Endodermal cell (in vitro differentiated cells): ENCODE results near the gene ARCN1. TPM values are rescaled to one million over a fixed set of nuclear protein-coding genes. Genes with fewer than 3 reads are reported as not detected.

ENCODE experiments used
- DNase-seq: peaks from one replicate; pipeline ENCODE4 v3.0.0-alpha.2; 2017
- H3K27ac ChIP-seq: 2 replicates; pipeline ENCODE4 v1.5.1; 2013; ENCODE audit warnings: mild to moderate bottlenecking, low read depth, low read length, moderate library complexity
- H3K27me3 ChIP-seq: 2 replicates; pipeline ENCODE4 v1.6.1; 2013; ENCODE audit warnings: mild to moderate bottlenecking, low read length, moderate library complexity; ENCODE audit not compliant: insufficient read depth, control insufficient read depth, poor library complexity, severe bottlenecking
- H3K36me3 ChIP-seq: 2 replicates; pipeline ENCODE4 v1.7.0; 2013; ENCODE audit warnings: mild to moderate bottlenecking, low read length, moderate library complexity; ENCODE audit not compliant: control insufficient read depth, insufficient read depth
- H3K4me1 ChIP-seq: one replicate; pipeline ENCODE4 v1.7.0; 2013; ENCODE audit warnings: low read length; ENCODE audit not compliant: control insufficient read depth, insufficient read depth
- H3K4me3 ChIP-seq: 2 replicates; pipeline ENCODE4 v1.5.1; 2013; ENCODE audit warnings: mild to moderate bottlenecking, low read length, moderate library complexity
- H3K9ac ChIP-seq: 2 replicates; pipeline ENCODE4 v1.6.1; 2013; ENCODE audit warnings: mild to moderate bottlenecking, low read length, moderate library complexity; ENCODE audit not compliant: poor library complexity, severe bottlenecking; ENCODE audit errors: extremely low read depth
- H3K9me3 ChIP-seq: 2 replicates; pipeline ENCODE4 v1.6.1; 2013; ENCODE audit warnings: mild to moderate bottlenecking, low read length, moderate library complexity; ENCODE audit not compliant: control insufficient read depth
- H3K27ac Mint-ChIP-seq: 2 replicates; pipeline ENCODE4 v1.8.0; 2020; ENCODE audit warnings: mixed read lengths
- H3K27me3 Mint-ChIP-seq: 2 replicates; pipeline ENCODE4 v1.8.0; 2021; ENCODE audit warnings: mild to moderate bottlenecking, mixed read lengths; ENCODE audit not compliant: insufficient read depth
- H3K36me3 Mint-ChIP-seq: 2 replicates; pipeline ENCODE4 v1.8.0; 2020; ENCODE audit warnings: low read depth, mixed read lengths
- H3K4me1 Mint-ChIP-seq: 2 replicates; pipeline ENCODE4 v1.8.0; 2020; ENCODE audit warnings: mixed read lengths
- H3K4me3 Mint-ChIP-seq: 2 replicates; pipeline ENCODE4 v1.8.0; 2020; ENCODE audit warnings: mild to moderate bottlenecking, moderate library complexity, mixed read lengths
- H3K9me3 Mint-ChIP-seq: 2 replicates; pipeline ENCODE4 v1.8.0; 2020; ENCODE audit warnings: mild to moderate bottlenecking, mixed read lengths
- WGBS, 2 experiments: methylation state at CpG; one replicate each; pipeline versions ENCODE4 v1.1.5 to v1.1.7; 2013; ENCODE audit warnings: missing lambda C conversion rate in 2 of 2, mixed read lengths in 1 of 2; ENCODE audit not compliant: insufficient coverage in 1 of 2, insufficient read length in 1 of 2; 5-methylcytosine and 5-hydroxymethylcytosine counted together
- total RNA-seq, 2 donors: library from RNA; stranded (reverse); fragmentation: NEBNext Ultra II Directional in 1 of 2; extraction: Animal tissue kit (Norgen Biotek cat#: 25700) in 1 of 2; gene quantifications; 2 replicates in 1 of 2; 3 replicates in 1 of 2; pipeline ENCODE4 v1.2.1, GENCODE V29; 2021
- TF ChIP-seq, protein P1 (sequence below): fragments of 200-600 bp; sonication (generic); conservative IDR thresholded peaks from 2 replicates; pipeline ENCODE4 v1.5.0; 2021; ENCODE audit warnings: antibody characterized with exemption, mild to moderate bottlenecking

The ARCN1 gene
- total RNA-seq, 2 donors from 2014 or later: 130 to 161 TPM

DNA sequence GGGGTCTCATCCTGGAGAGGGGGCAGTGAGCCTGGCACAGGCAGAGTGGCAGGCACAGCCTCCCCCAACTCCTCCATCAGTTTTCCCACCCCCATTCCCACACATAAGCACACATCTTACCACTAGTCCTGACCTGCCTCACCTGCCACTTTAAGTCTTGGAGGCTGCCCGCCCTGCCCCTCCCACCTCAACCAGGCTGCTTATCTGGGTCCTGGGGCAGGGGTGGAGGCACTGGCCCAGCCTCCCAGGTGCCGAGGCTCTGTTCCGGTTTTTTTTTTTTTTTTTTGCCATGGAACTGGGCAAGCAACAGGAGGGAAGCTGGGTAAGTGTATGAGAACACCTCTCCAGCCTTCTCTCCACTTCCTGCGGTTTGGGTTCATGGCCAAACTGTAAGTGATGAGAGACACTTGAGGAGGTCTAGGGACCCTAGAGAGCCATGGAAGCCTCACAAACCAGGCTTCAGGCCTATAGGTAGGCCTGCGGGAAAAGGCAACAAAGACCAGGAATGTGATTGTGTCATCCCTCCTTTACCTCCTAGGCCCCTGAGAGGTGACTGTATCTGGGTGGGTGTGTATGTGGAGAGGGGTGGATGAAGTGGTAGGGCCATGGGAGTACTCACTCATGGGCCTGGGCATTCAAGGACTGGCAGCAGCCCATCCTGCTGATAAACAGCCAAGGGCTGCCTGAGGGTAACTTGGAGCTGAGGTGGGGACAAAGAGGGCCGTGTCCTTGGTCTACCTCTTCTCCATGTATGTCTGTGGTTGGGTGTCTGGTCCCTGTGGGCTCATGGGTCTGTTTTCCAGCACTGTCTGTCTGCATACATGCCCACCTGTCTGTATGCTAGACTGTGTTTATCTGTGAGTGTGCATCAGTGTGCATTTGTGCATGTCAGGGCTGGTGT is 57.8 kb downstream of the ARCN1 start:
- no peak overlapping the region for H3K27ac Mint-ChIP-seq
- Histone ChIP-seq H3K36me3 (peaks cover 35% of the 10 kb centered on the region), H3K4me3 (no peak overlapping the region), H3K9me3 (no peaks in the 10 kb centered on the region), H3K9ac (no peak overlapping the region), H3K27me3 (no peaks in the 10 kb centered on the region), H3K27ac (no peak overlapping the region), H3K4me1 (no peaks in the 10 kb centered on the region)
- no peak overlapping the region for H3K4me3 Mint-ChIP-seq
- TF ChIP-seq, protein P1, sequence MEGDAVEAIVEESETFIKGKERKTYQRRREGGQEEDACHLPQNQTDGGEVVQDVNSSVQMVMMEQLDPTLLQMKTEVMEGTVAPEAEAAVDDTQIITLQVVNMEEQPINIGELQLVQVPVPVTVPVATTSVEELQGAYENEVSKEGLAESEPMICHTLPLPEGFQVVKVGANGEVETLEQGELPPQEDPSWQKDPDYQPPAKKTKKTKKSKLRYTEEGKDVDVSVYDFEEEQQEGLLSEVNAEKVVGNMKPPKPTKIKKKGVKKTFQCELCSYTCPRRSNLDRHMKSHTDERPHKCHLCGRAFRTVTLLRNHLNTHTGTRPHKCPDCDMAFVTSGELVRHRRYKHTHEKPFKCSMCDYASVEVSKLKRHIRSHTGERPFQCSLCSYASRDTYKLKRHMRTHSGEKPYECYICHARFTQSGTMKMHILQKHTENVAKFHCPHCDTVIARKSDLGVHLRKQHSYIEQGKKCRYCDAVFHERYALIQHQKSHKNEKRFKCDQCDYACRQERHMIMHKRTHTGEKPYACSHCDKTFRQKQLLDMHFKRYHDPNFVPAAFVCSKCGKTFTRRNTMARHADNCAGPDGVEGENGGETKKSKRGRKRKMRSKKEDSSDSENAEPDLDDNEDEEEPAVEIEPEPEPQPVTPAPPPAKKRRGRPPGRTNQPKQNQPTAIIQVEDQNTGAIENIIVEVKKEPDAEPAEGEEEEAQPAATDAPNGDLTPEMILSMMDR: no peak
- 93 to 96% methylated on average over 2 to 6 of the region's 6 CpGs for WGBS, 2 experiments
- peaks cover 25% of the 10 kb centered on the region for H3K36me3 Mint-ChIP-seq
- no peak for DNase-seq
- H3K4me1 Mint-ChIP-seq: peaks cover 5% of the 10 kb centered on the region
- no peaks in the 10 kb centered on the region for H3K9me3 Mint-ChIP-seq
- H3K27me3 Mint-ChIP-seq: no peaks in the 10 kb centered on the region

DNA sequence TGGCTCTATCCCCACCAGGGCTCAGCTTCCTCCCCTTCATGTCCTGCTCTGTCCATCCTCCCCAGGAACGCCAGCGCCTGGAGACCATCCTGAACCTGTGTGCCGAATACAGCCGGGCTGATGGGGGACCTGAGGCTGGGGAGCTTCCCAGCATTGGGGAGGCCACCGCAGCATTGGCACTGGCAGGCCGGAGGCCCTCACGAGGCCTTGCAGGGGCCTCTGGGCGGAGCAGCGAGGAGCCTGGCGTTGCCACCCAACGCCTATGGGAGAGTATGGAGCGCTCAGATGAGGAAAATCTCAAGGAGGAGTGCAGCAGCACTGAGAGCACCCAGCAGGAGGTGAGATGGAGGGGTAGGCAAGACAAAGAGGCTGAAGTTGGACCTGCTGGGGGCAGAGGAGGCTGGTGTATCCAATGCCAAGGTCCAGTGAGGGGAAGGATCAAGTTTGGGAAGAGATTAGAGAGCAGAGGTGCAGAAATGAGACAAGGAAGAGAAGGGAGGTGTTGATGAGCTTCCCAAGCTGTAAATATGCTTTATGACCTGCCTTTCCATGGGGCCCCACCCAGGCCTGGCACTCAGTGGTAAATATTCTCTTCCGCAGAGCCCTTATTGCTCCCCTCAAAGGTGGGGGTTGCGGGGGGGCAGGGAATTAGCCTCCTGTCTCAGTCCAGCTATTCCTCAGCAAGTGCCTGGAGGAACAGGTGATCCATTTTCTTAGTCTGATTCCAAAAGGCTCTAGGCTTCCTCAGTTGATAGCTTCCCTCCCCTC is 59.1 kb downstream of the ARCN1 start:
- no peaks in the 10 kb centered on the region for H3K9me3 Mint-ChIP-seq
- H3K36me3 Mint-ChIP-seq: peaks cover 32% of the 10 kb centered on the region
- Histone ChIP-seq H3K36me3 (peaks cover 35% of the 10 kb centered on the region), H3K27me3 (peaks cover 10% of the 10 kb centered on the region), H3K27ac (no peak overlapping the region), H3K9me3 (no peaks in the 10 kb centered on the region), H3K9ac (no peak overlapping the region), H3K4me3 (no peak overlapping the region), H3K4me1 (peaks cover 7% of the 10 kb centered on the region)
- TF ChIP-seq, protein P1: no peak
- peaks cover 2% of the 10 kb centered on the region for H3K27me3 Mint-ChIP-seq
- DNase-seq: no peak
- 96 to 100% methylated on average over 10 to 14 of the region's 14 CpGs for WGBS, 2 experiments
- peaks cover 16% of the 10 kb centered on the region for H3K4me1 Mint-ChIP-seq
- no peak overlapping the region for H3K27ac Mint-ChIP-seq
- no peak overlapping the region for H3K4me3 Mint-ChIP-seq

DNA sequence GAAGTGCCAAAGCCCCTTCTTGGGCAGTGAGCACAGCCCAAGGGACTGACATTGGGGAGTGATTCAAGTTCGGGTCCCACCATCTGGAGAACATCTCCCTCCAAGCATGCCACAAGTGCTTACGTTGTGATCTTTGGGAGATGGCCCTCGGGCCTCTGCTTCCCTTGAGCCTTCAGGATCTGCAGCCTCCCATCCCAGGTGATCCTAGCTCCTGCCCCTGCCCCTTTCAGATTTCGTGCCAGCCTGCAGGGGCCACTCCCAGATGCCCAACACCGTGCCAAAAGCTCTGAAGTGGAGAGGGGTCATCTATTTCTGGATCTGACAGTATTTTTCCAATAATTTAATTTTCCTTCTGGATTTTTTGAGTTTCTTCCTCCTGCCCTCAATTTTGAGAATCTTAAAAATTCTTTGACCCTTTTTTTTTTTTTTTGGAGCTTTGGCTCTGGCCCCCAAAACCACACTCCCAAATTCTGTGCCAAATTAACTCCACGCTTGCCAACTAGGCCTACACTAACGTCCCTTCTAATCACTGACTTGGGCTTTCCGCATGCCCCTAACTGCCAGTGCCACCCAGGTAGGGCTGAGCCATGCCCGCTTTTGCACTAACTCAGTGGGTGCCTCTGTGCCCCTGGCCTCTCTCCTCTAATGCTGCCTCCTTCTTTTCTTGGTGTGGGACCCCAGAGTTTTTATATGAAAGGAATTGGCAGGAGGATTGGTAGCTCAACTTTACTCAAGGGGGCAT is 60.5 kb downstream of the ARCN1 start:
- peaks cover 2% of the 10 kb centered on the region for H3K27me3 Mint-ChIP-seq
- H3K9me3 ChIP-seq: no peaks in the 10 kb centered on the region
- H3K27me3 ChIP-seq: peaks cover 10% of the 10 kb centered on the region
- no peak overlapping the region for H3K9ac ChIP-seq
- H3K9me3 Mint-ChIP-seq: no peaks in the 10 kb centered on the region
- H3K4me3 ChIP-seq: no peak overlapping the region
- no peak for DNase-seq
- TF ChIP-seq, protein P1: no peak
- H3K4me1 Mint-ChIP-seq: peaks cover 16% of the 10 kb centered on the region
- H3K4me3 Mint-ChIP-seq: no peak overlapping the region
- no peak overlapping the region for H3K27ac Mint-ChIP-seq
- peaks cover 31% of the 10 kb centered on the region for H3K36me3 ChIP-seq
- no peak overlapping the region for H3K27ac ChIP-seq
- WGBS, 2 experiments: 95 to 100% methylated on average over 5 to 9 of the region's 9 CpGs
- H3K36me3 Mint-ChIP-seq: peaks cover 33% of the 10 kb centered on the region
- H3K4me1 ChIP-seq: peaks cover 7% of the 10 kb centered on the region
